Measurements from ENCODE around the gene BTF3. TPM values are rescaled to one million over a fixed set of nuclear protein-coding genes. Genes with fewer than 3 reads are reported as not detected.

The BTF3 gene
- 386 TPM for total RNA-seq
- long read RNA-seq, transcript BTF3-202 (6 exons, 1,237 nt), result minor isoform, 32 of 202 reads
- long read RNA-seq, transcript BTF3-201 (6 exons, 897 nt), result major isoform, 162 of 202 reads
- long read RNA-seq, partial matches to known transcripts, result 4 of 202 reads
- long read RNA-seq, other reads (novel, unspliced or antisense), result 3 of 202 reads

GRCh38 chr5:73498057-73498992 lies at the start of gene BTF3:
TSS of gene BTF3 (plus strand) at chr5:73498442. CDS start at chr5:73498668, 226 bp downstream.
- Histone ChIP-seq H3K27ac (replicated peaks) (peak within 1 kb of the TSS; percentile 91), H3K27me3 (ENCODE audit: low read depth) (no peaks in the 10 kb centered on the region), H3K4me3 (peak within 1 kb of the TSS; percentile 93), H3K36me3 (peaks cover 34% of the 10 kb centered on the region), H3K9me3 (replicated peaks) (no peaks in the 10 kb centered on the region), H3K4me1 (peaks cover 41% of the 10 kb centered on the region)
- intact Hi-C loops (cut with micrococcal nuclease), result no loop called here
- TF ChIP-seq, protein P1, sequence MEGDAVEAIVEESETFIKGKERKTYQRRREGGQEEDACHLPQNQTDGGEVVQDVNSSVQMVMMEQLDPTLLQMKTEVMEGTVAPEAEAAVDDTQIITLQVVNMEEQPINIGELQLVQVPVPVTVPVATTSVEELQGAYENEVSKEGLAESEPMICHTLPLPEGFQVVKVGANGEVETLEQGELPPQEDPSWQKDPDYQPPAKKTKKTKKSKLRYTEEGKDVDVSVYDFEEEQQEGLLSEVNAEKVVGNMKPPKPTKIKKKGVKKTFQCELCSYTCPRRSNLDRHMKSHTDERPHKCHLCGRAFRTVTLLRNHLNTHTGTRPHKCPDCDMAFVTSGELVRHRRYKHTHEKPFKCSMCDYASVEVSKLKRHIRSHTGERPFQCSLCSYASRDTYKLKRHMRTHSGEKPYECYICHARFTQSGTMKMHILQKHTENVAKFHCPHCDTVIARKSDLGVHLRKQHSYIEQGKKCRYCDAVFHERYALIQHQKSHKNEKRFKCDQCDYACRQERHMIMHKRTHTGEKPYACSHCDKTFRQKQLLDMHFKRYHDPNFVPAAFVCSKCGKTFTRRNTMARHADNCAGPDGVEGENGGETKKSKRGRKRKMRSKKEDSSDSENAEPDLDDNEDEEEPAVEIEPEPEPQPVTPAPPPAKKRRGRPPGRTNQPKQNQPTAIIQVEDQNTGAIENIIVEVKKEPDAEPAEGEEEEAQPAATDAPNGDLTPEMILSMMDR (IDR thresholded peaks at IDR 0.05; ENCODE audit: borderline replicate concordance), result no peak
- peak; percentile 95 for DNase-seq

DNA sequence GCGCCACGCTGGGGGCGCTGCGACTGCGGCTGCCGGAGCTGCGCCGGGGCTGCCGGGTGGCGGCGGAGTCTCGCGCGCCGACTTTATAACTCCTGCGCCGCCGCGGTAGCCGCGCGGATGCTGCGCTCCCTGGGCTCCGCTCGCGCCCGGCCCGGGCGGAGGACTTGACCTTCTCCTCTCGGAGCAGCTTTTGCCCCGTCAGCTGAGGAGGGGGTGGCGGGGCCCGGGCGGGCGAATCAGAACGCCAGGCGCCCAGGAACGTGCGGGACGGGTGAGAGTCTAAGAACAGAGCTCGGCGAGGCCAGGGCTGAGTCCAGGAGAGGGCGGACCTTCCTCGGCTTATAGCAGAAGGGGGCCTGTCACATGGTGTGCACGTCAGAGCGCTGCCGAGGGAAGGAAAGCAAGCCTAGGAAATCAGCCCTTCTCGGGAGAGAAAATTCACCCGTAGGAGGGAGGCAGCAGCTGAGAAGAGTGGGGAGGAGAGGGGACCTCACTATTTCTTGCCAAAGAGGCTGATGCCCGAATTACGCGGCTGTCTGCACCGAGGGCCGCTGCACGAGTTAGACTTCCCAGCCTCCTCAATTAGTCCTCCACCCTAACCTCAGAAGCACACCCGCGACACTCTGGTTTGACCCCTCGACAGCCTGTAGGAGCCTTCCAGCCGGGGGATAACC lies 49.6 kb upstream of the BTF3 start, which contains the start of gene FOXD1:
Gene FOXD1 (minus strand): TSS at position 315 of the 674 bp plus-strand sequence. CDS start 415 bp downstream, outside the sequence.
- intact Hi-C loops (cut with micrococcal nuclease), result no loop called here
- peak; percentile 43 for DNase-seq
- Histone ChIP-seq H3K9me3 (replicated peaks) (no peaks in the 10 kb centered on the region), H3K27ac (replicated peaks) (no peak within 1 kb of the TSS), H3K4me1 (peaks cover 23% of the 10 kb centered on the region), H3K27me3 (ENCODE audit: low read depth) (peaks cover 95% of the 10 kb centered on the region), H3K36me3 (no peaks in the 10 kb centered on the region), H3K4me3 (peak within 1 kb of the TSS; percentile 62)
- TF ChIP-seq, protein P1 (IDR thresholded peaks at IDR 0.05; ENCODE audit: borderline replicate concordance), result no peak

- Histone ChIP-seq H3K36me3 (no peaks in the 10 kb centered on the region), H3K27ac (replicated peaks) (no peak overlapping the region), H3K27me3 (ENCODE audit: low read depth) (peaks cover 95% of the 10 kb centered on the region), H3K4me1 (peaks cover 23% of the 10 kb centered on the region), H3K4me3 (no peak overlapping the region), H3K9me3 (replicated peaks) (no peaks in the 10 kb centered on the region)
- DNase-seq, result no peak
- TF ChIP-seq, protein P1 (IDR thresholded peaks at IDR 0.05; ENCODE audit: borderline replicate concordance), result no peak
- intact Hi-C loops (cut with micrococcal nuclease), result loop anchor here (10.0 kb wide), 1 partner anchor 225 kb away; no protein-coding TSS in a partner anchor
These were observed 48.1 kb upstream of the BTF3 start for GRCh38 chr5:73450137-73450536.

DNA sequence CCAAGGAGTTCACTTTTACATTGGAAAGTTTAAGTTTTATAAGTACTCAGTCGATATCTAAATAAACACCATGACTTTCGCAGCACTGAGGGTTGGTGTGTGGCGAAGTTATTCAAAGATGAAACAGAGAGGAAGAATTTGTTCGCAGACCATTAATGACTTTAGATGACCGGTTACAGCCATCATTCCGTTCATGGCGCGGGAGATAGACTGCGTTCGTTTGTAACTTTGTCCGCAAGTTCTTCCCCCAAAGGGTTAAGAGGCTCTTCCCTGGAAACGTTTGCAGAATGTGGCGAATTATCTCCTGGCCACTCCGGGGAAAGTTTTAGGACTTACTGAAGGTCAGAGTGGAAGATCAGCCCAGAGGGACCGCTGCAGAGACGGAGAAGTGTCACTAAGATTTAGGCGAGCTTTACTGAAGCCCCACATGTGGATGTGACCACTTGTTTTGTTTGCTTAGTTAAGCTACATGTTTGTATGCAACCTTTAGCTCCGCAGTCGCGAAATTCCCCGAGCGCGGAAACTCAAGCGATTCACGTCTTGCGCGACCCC lies 47.5 kb upstream of the BTF3 start:
- TF ChIP-seq, protein P1 (IDR thresholded peaks at IDR 0.05; ENCODE audit: borderline replicate concordance), result no peak
- DNase-seq, result no peak
- peak overlapping the region; percentile 6 for H3K4me3 ChIP-seq
- intact Hi-C loops (cut with micrococcal nuclease), result loop anchor here (10.0 kb wide), 1 partner anchor 226 kb away; no protein-coding TSS in a partner anchor
- H3K4me1 ChIP-seq, result peaks cover 23% of the 10 kb centered on the region
- H3K27ac ChIP-seq (replicated peaks), result no peak overlapping the region
- no peaks in the 10 kb centered on the region for H3K9me3 ChIP-seq (replicated peaks)
- no peaks in the 10 kb centered on the region for H3K36me3 ChIP-seq
- peaks cover 95% of the 10 kb centered on the region for H3K27me3 ChIP-seq (ENCODE audit: low read depth)
